K562 (cell line): Measurements from ENCODE around the gene C10orf95. TPM values are rescaled to one million over a fixed set of nuclear protein-coding genes. Genes with fewer than 3 reads are reported as not detected.

Source experiments
- BCL6 ChIP-seq: fragments of 250-450 bp; sonication (Bioruptor Pico); IDR thresholded peaks from 2 replicates; pipeline ENCODE4 v1.4.0; 2020
- BRCA1 ChIP-seq, 2 experiments: fragments of 450-650 bp in 1 of 2; sonication (generic) in 1 of 2; formaldehyde crosslinking in 1 of 2; IDR thresholded peaks; 2 replicates each; pipeline versions ENCODE4 v1.5.0 to v1.6.1; 2017 to 2020; ENCODE audit warnings: mild to moderate bottlenecking in 1 of 2, missing genetic modification reagents in 1 of 2
- CREM ChIP-seq: IDR thresholded peaks from 2 replicates; pipeline ENCODE4 v1.6.1; 2014; ENCODE audit warnings: antibody characterized with exemption, low read depth
- FOXP1 ChIP-seq: sonication (generic); formaldehyde crosslinking; IDR thresholded peaks from 2 replicates; pipeline ENCODE4 v1.8.0; 2022; ENCODE audit warnings: mild to moderate bottlenecking, missing genetic modification reagents
- NEUROD1 ChIP-seq: fragments of 150-350 bp; IDR thresholded peaks from 2 replicates; pipeline ENCODE4 v1.6.1; 2014; ENCODE audit warnings: borderline replicate concordance, low read length, low read depth; ENCODE audit not compliant: partially characterized antibody
- TAL1 ChIP-seq: fragments of 450-650 bp; IDR thresholded peaks from 2 replicates; pipeline ENCODE4 v1.6.1; 2016; ENCODE audit warnings: mild to moderate bottlenecking
- ZKSCAN8 ChIP-seq: fragments of 200-800 bp; sonication (Bioruptor generic); IDR thresholded peaks from 2 replicates; pipeline ENCODE4 v1.6.1; 2016; ENCODE audit warnings: missing genetic modification characterization, missing compliant biosample characterization
- ZNF232 ChIP-seq: sonication (generic); formaldehyde crosslinking; IDR thresholded peaks from 2 replicates; pipeline ENCODE4 v1.8.0; 2022; ENCODE audit warnings: mild to moderate bottlenecking, missing genetic modification reagents
- ZNF239 ChIP-seq: fragments of 250-450 bp; sonication (Bioruptor Pico); IDR thresholded peaks from 2 replicates; pipeline ENCODE4 v1.4.0; 2020; ENCODE audit warnings: mild to moderate bottlenecking
- ZNF436 ChIP-seq: fragments of 250-450, 450-650 bp; sonication (Bioruptor Pico); formaldehyde crosslinking; IDR thresholded peaks from 2 replicates; pipeline ENCODE4 v1.7.0; 2020; ENCODE audit warnings: mild to moderate bottlenecking
- ZNF655 ChIP-seq: fragments of 250-450 bp; sonication (Bioruptor Pico); IDR thresholded peaks from 2 replicates; pipeline ENCODE4 v1.5.0; 2021
- ZNF75A ChIP-seq: fragments of 450-650 bp; formaldehyde crosslinking; IDR thresholded peaks from 2 replicates; pipeline ENCODE4 v1.4.0; 2020; ENCODE audit warnings: mild to moderate bottlenecking
- ZNF76 ChIP-seq: fragments of 250-450 bp; sonication (Bioruptor Pico); IDR thresholded peaks from 2 replicates; pipeline ENCODE4 v1.4.0; 2020; ENCODE audit warnings: mild to moderate bottlenecking, moderate library complexity, borderline replicate concordance
- ZSCAN32 ChIP-seq: fragments of 450-650 bp; formaldehyde crosslinking; IDR thresholded peaks from 2 replicates; pipeline ENCODE4 v1.4.0; 2020; ENCODE audit warnings: mild to moderate bottlenecking, moderate library complexity
- polyA plus RNA-seq, 8 experiments: library from polyadenylated mRNA; depleted of rRNA in 4 of 8; stranded (reverse) in 5 of 8; unstranded in 3 of 8; fragments of >200 nt; fragmentation: Nextera tagmentation in 2 of 8; fragmentation: Illumina TruSeq in 1 of 8; extraction: Ambion mirVana in 2 of 8; extraction: Trizol in 1 of 8; gene quantifications; 2 replicates each; pipeline versions ENCODE4 v1.2.1 to v1.2.3, GENCODE V29; 2011 to 2014; ENCODE audit warnings: inconsistent platforms in 1 of 8, missing spikeins in 1 of 8
- total RNA-seq, 7 experiments: library from RNA; depleted of rRNA in 6 of 7; stranded (reverse); fragments of >200 nt in 6 of 7; fragmentation: Illumina TruSeq in 2 of 7; extraction: Trizol in 2 of 7; gene quantifications; 2 replicates each; pipeline versions ENCODE4 v1.2.1 to v1.2.3, GENCODE V29; 2011 to 2021; ENCODE audit warnings: low replicate concordance in 1 of 7
- TF ChIP-seq, protein P1 (sequence below): fragments of 200-800 bp; sonication (Bioruptor generic); IDR thresholded peaks from 2 replicates; pipeline ENCODE4 v1.6.1; 2016; ENCODE audit warnings: missing genetic modification characterization, missing compliant biosample characterization
- TF ChIP-seq, protein P2 (sequence below): fragments of 450-650 bp; IDR thresholded peaks from 2 replicates; pipeline ENCODE4 v1.6.1; 2017; ENCODE audit warnings: antibody characterized with exemption, mild to moderate bottlenecking
- TF ChIP-seq, protein P3 (sequence below): fragments of 450-650 bp; IDR thresholded peaks from 2 replicates; pipeline ENCODE4 v1.6.1; 2016

Gene C10orf95
- total and polyA plus RNA-seq, 9 of the 15 experiments (the other 6 are each of a cell fraction or from before 2014, with no cell fraction given) = 0.03 to 0.41 (median 0.17) TPM; not detected in 1

DNA sequence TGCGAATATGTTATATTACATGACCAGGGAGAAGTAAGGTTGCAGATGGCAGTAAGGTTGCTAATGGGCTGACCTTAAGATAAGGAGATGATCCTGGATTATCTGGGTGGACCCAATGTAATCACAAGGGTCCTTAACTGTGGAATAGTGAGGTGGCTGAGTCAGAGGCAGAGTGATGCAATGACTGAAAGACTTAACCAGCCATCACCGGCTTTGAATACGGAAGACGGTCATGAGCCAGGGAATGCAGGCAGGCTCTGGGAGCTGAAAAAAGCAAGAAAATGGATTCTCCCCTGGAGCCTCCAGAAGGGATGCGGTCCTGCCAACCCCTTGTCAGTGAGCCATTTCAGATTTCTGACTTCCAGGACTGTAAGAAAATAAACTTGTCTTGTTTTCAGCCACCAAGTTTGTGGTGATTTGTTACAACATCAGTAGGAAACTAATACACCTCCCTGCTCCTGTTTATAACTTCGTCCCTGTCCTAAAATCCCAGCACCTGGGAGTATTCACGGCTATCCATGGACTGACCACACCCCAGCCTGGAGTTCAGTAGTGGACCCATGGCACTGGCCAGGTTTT lies 4.6 kb upstream of the C10orf95 start (continued):
- TF ChIP-seq, protein P1, sequence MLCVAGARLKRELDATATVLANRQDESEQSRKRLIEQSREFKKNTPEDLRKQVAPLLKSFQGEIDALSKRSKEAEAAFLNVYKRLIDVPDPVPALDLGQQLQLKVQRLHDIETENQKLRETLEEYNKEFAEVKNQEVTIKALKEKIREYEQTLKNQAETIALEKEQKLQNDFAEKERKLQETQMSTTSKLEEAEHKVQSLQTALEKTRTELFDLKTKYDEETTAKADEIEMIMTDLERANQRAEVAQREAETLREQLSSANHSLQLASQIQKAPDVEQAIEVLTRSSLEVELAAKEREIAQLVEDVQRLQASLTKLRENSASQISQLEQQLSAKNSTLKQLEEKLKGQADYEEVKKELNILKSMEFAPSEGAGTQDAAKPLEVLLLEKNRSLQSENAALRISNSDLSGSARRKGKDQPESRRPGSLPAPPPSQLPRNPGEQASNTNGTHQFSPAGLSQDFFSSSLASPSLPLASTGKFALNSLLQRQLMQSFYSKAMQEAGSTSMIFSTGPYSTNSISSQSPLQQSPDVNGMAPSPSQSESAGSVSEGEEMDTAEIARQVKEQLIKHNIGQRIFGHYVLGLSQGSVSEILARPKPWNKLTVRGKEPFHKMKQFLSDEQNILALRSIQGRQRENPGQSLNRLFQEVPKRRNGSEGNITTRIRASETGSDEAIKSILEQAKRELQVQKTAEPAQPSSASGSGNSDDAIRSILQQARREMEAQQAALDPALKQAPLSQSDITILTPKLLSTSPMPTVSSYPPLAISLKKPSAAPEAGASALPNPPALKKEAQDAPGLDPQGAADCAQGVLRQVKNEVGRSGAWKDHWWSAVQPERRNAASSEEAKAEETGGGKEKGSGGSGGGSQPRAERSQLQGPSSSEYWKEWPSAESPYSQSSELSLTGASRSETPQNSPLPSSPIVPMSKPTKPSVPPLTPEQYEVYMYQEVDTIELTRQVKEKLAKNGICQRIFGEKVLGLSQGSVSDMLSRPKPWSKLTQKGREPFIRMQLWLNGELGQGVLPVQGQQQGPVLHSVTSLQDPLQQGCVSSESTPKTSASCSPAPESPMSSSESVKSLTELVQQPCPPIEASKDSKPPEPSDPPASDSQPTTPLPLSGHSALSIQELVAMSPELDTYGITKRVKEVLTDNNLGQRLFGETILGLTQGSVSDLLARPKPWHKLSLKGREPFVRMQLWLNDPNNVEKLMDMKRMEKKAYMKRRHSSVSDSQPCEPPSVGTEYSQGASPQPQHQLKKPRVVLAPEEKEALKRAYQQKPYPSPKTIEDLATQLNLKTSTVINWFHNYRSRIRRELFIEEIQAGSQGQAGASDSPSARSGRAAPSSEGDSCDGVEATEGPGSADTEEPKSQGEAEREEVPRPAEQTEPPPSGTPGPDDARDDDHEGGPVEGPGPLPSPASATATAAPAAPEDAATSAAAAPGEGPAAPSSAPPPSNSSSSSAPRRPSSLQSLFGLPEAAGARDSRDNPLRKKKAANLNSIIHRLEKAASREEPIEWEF (CRISPR knock-in tag) = 0 out of 2 replicates have a peak, but pooled peaks have one; percentile 59
- TF ChIP-seq BRCA1 (IDR thresholded peaks at IDR 0.05) (no peak), BRCA1 (CRISPR knock-in tag; IDR thresholded peaks at IDR 0.05) (no peak), ZNF75A (CRISPR knock-in tag) (no peak), ZNF232 (CRISPR knock-in tag) (no peak), ZNF239 (CRISPR knock-in tag) (peak; percentile 66), ZKSCAN8 (CRISPR knock-in tag) (0 out of 2 replicates have a peak, but pooled peaks have one; percentile 50), NEUROD1 (peak; percentile 58), ZNF655 (CRISPR knock-in tag) (no peak), BCL6 (CRISPR knock-in tag) (0 out of 2 replicates have a peak, but pooled peaks have one; percentile 9), ZNF76 (no peak), FOXP1 (CRISPR knock-in tag) (no peak), ZNF436 (no peak), TAL1 (peak; percentile 55), CREM (peak; percentile 52), ZSCAN32 (CRISPR knock-in tag) (peak; percentile 87)
- TF ChIP-seq, protein P2, sequence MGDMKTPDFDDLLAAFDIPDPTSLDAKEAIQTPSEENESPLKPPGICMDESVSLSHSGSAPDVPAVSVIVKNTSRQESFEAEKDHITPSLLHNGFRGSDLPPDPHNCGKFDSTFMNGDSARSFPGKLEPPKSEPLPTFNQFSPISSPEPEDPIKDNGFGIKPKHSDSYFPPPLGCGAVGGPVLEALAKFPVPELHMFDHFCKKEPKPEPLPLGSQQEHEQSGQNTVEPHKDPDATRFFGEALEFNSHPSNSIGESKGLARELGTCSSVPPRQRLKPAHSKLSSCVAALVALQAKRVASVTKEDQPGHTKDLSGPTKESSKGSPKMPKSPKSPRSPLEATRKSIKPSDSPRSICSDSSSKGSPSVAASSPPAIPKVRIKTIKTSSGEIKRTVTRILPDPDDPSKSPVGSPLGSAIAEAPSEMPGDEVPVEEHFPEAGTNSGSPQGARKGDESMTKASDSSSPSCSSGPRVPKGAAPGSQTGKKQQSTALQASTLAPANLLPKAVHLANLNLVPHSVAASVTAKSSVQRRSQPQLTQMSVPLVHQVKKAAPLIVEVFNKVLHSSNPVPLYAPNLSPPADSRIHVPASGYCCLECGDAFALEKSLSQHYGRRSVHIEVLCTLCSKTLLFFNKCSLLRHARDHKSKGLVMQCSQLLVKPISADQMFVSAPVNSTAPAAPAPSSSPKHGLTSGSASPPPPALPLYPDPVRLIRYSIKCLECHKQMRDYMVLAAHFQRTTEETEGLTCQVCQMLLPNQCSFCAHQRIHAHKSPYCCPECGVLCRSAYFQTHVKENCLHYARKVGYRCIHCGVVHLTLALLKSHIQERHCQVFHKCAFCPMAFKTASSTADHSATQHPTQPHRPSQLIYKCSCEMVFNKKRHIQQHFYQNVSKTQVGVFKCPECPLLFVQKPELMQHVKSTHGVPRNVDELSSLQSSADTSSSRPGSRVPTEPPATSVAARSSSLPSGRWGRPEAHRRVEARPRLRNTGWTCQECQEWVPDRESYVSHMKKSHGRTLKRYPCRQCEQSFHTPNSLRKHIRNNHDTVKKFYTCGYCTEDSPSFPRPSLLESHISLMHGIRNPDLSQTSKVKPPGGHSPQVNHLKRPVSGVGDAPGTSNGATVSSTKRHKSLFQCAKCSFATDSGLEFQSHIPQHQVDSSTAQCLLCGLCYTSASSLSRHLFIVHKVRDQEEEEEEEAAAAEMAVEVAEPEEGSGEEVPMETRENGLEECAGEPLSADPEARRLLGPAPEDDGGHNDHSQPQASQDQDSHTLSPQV = peak; percentile 93
- TF ChIP-seq, protein P3, sequence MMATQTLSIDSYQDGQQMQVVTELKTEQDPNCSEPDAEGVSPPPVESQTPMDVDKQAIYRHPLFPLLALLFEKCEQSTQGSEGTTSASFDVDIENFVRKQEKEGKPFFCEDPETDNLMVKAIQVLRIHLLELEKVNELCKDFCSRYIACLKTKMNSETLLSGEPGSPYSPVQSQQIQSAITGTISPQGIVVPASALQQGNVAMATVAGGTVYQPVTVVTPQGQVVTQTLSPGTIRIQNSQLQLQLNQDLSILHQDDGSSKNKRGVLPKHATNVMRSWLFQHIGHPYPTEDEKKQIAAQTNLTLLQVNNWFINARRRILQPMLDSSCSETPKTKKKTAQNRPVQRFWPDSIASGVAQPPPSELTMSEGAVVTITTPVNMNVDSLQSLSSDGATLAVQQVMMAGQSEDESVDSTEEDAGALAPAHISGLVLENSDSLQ = peak; percentile 35; the same call in 1 of the 2 replicates
